ENCODE data around the gene PPFIA2.

DNA sequence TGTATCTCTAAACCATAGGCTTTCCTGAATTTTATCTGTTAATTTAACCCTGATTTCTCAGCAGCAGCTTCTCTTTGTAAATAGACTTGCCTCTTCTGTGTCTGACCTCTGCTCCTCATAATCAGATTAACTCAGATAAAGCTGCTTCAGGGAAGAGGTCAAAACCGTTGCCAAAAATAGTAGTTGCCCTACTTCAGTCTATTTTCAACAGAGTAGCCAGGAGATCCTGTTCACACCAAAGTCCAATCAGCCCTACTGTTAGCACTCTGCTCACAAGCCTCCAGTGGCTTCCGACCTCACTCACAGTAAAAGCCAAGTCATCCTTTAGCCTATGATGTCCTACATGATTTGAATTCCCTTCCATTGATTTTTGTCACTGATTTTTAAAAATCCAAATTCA is 258.4 kb downstream of the PPFIA2 start:
- TF ChIP-seq, protein P1, sequence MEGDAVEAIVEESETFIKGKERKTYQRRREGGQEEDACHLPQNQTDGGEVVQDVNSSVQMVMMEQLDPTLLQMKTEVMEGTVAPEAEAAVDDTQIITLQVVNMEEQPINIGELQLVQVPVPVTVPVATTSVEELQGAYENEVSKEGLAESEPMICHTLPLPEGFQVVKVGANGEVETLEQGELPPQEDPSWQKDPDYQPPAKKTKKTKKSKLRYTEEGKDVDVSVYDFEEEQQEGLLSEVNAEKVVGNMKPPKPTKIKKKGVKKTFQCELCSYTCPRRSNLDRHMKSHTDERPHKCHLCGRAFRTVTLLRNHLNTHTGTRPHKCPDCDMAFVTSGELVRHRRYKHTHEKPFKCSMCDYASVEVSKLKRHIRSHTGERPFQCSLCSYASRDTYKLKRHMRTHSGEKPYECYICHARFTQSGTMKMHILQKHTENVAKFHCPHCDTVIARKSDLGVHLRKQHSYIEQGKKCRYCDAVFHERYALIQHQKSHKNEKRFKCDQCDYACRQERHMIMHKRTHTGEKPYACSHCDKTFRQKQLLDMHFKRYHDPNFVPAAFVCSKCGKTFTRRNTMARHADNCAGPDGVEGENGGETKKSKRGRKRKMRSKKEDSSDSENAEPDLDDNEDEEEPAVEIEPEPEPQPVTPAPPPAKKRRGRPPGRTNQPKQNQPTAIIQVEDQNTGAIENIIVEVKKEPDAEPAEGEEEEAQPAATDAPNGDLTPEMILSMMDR (IDR thresholded peaks at IDR 0.05 in 2 of 3, conservative IDR thresholded peaks at IDR 0.05 in 1 of 3; ENCODE audit: insufficient read depth in 2 of 3, low read depth in 1 of 3, low read length in 3 of 3): no peak
- TF ChIP-seq, protein P2, sequence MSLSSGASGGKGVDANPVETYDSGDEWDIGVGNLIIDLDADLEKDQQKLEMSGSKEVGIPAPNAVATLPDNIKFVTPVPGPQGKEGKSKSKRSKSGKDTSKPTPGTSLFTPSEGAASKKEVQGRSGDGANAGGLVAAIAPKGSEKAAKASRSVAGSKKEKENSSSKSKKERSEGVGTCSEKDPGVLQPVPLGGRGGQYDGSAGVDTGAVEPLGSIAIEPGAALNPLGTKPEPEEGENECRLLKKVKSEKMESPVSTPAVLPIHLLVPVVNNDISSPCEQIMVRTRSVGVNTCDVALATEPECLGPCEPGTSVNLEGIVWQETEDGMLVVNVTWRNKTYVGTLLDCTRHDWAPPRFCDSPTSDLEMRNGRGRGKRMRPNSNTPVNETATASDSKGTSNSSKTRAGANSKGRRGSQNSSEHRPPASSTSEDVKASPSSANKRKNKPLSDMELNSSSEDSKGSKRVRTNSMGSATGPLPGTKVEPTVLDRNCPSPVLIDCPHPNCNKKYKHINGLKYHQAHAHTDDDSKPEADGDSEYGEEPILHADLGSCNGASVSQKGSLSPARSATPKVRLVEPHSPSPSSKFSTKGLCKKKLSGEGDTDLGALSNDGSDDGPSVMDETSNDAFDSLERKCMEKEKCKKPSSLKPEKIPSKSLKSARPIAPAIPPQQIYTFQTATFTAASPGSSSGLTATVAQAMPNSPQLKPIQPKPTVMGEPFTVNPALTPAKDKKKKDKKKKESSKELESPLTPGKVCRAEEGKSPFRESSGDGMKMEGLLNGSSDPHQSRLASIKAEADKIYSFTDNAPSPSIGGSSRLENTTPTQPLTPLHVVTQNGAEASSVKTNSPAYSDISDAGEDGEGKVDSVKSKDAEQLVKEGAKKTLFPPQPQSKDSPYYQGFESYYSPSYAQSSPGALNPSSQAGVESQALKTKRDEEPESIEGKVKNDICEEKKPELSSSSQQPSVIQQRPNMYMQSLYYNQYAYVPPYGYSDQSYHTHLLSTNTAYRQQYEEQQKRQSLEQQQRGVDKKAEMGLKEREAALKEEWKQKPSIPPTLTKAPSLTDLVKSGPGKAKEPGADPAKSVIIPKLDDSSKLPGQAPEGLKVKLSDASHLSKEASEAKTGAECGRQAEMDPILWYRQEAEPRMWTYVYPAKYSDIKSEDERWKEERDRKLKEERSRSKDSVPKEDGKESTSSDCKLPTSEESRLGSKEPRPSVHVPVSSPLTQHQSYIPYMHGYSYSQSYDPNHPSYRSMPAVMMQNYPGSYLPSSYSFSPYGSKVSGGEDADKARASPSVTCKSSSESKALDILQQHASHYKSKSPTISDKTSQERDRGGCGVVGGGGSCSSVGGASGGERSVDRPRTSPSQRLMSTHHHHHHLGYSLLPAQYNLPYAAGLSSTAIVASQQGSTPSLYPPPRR (CRISPR knock-in tag; IDR thresholded peaks at IDR 0.05; ENCODE audit: borderline replicate concordance): no peak
- TF ChIP-seq ZNF24 (IDR thresholded peaks at IDR 0.05) (no peak), CREB1 (IDR thresholded peaks at IDR 0.05) (no peak), CREB1 (CRISPR knock-in tag; IDR thresholded peaks at IDR 0.05) (no peak), ZNF274 (IDR thresholded peaks at IDR 0.05; ENCODE audit: borderline replicate concordance, low read depth, low read length) (no peak), KLF10 (CRISPR knock-in tag; IDR thresholded peaks at IDR 0.05) (no peak), SRF (CRISPR knock-in tag; IDR thresholded peaks at IDR 0.05) (no peak), HOXB6 (CRISPR knock-in tag; IDR thresholded peaks at IDR 0.05; ENCODE audit: borderline replicate concordance) (no peak), NR2C2 (CRISPR knock-in tag; IDR thresholded peaks at IDR 0.05) (no peak), NR2C2 (tag; IDR thresholded peaks at IDR 0.05) (no peak), CHCHD3 (CRISPR knock-in tag; IDR thresholded peaks at IDR 0.05) (no peak)
- TF ChIP-seq, protein P3, sequence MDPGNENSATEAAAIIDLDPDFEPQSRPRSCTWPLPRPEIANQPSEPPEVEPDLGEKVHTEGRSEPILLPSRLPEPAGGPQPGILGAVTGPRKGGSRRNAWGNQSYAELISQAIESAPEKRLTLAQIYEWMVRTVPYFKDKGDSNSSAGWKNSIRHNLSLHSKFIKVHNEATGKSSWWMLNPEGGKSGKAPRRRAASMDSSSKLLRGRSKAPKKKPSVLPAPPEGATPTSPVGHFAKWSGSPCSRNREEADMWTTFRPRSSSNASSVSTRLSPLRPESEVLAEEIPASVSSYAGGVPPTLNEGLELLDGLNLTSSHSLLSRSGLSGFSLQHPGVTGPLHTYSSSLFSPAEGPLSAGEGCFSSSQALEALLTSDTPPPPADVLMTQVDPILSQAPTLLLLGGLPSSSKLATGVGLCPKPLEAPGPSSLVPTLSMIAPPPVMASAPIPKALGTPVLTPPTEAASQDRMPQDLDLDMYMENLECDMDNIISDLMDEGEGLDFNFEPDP (CRISPR knock-in tag; IDR thresholded peaks at IDR 0.05): no peak
